NB4 (cell line): Measurements from ENCODE around the gene GBGT1.

ENCODE experiments used
- DNase-seq: peaks from one replicate; pipeline ENCODE4 v3.0.0; 2010; ENCODE audit warnings: low read depth
- H3K4me3 ChIP-seq: one replicate; pipeline ENCODE4 v1.5.1; 2011; ENCODE audit warnings: mild to moderate bottlenecking, low read depth, low read length, moderate library complexity
- MAX ChIP-seq: IDR thresholded peaks from 2 replicates; pipeline ENCODE4 v1.6.1; 2011; ENCODE audit warnings: low read depth, low read length
- MYC ChIP-seq: IDR thresholded peaks from 2 replicates; pipeline ENCODE4 v1.6.1; 2011; ENCODE audit warnings: low read depth, low read length
- POLR2A ChIP-seq: IDR thresholded peaks from 2 replicates; pipeline ENCODE4 v1.6.1; 2011; ENCODE audit warnings: mild to moderate bottlenecking; ENCODE audit not compliant: insufficient read length; ENCODE audit errors: extremely low read depth
- TF ChIP-seq, protein P1 (sequence below): IDR thresholded peaks from one replicate; pipeline ENCODE4 v1.5.1; 2012; ENCODE audit warnings: low read depth, low read length

The GBGT1 gene

DNA sequence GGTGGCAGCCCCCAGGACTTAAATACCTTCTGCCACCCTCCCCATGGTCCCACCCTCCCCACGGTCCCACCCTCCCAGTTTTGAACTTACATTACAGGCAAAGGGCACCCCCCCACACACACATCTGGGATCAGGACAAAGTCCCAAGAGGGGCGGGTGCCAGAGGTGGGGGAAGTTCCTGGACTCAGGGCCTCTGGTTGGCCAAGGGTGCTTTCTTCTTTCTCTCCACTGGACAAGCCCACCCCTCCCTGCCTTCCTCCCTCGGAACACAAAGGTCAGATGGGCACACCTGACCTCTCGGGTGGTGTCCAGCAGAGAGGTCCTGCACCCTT, 23.6 kb downstream of the GBGT1 start:
- TF ChIP-seq POLR2A (no peak), MAX (no peak)
- TF ChIP-seq, protein P1, sequence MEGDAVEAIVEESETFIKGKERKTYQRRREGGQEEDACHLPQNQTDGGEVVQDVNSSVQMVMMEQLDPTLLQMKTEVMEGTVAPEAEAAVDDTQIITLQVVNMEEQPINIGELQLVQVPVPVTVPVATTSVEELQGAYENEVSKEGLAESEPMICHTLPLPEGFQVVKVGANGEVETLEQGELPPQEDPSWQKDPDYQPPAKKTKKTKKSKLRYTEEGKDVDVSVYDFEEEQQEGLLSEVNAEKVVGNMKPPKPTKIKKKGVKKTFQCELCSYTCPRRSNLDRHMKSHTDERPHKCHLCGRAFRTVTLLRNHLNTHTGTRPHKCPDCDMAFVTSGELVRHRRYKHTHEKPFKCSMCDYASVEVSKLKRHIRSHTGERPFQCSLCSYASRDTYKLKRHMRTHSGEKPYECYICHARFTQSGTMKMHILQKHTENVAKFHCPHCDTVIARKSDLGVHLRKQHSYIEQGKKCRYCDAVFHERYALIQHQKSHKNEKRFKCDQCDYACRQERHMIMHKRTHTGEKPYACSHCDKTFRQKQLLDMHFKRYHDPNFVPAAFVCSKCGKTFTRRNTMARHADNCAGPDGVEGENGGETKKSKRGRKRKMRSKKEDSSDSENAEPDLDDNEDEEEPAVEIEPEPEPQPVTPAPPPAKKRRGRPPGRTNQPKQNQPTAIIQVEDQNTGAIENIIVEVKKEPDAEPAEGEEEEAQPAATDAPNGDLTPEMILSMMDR = no peak
- no peak overlapping the region for H3K4me3 ChIP-seq
- no peak for DNase-seq

GRCh38 chr9:133139246-133140173, 24.2 kb downstream of the GBGT1 start:
- TF ChIP-seq, protein P1 = no peak
- TF ChIP-seq MYC (no peak), POLR2A (no peak)
- H3K4me3 ChIP-seq = no peak overlapping the region
- DNase-seq = no peak

DNA sequence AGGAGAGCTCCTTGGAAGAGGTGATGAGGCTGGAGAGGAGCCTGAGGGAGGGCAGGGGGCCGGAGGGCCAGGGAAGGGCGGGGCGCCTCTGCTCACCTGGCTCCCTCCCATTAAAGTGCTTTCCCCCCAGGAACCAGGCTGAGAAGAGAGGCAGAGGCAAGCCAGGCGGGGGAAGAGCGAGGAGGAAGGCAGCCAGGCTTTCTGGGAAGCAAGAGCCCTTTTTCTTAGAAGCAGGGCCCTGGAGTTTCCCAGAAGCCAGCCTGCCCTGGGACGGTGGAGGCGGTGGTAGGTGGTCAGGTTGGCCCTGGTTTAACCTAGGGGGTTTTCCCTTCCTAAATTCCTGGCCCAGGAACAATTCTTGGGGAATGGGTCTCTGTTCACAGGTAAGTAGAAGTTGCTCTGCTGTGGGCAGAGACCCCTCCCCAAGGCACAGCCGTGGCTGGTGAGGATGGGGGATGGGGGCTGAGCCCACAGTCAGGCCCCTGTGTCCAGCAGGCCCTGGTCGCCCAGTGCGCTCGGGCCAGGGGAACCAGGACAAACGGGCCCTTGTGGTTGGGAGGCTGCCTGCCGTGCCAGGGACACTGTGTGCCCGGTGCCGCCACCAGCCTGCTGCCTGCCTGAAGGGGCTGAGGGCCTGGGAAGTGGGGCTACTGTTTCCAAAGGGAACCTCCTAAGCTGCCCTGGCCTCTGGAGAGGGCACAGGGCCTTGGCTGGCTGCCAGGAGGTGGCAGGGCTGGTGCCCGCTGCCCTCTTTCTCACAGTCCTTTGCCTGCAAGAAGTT, 26.1 kb downstream of the GBGT1 start:
- no peak for DNase-seq
- no peak for TF ChIP-seq MYC
- TF ChIP-seq MAX = no peak
- TF ChIP-seq POLR2A = no peak
- TF ChIP-seq, protein P1 = no peak
- H3K4me3 ChIP-seq = no peak overlapping the region

GRCh38 chr9:133135146-133135745, 28.5 kb downstream of the GBGT1 start:
- no peak overlapping the region for H3K4me3 ChIP-seq
- no peak for DNase-seq

GRCh38 chr9:133134388-133135145, 29.1 kb downstream of the GBGT1 start:
- no peak overlapping the region for H3K4me3 ChIP-seq

More at GRCh38 chr9:133135146-133135745, 28.5 kb downstream of the GBGT1 start:
- TF ChIP-seq POLR2A (no peak), MAX (no peak), MYC (no peak)
- TF ChIP-seq, protein P1 = no peak

More at GRCh38 chr9:133134388-133135145, 29.1 kb downstream of the GBGT1 start:
- TF ChIP-seq POLR2A (no peak), MYC (no peak), MAX (no peak)
- TF ChIP-seq, protein P1 = no peak
- DNase-seq = no peak
